K562 (cell line): Measurements from ENCODE around the gene WDR45. TPM values are rescaled to one million over a fixed set of nuclear protein-coding genes. Genes with fewer than 3 reads are reported as not detected.

Experiments used
- ATAC-seq: fragments of 200-7000 bp; cut with Tn5 transposase; 3 replicates; pipeline ENCODE4 v1.9.1; 2020; ENCODE audit warnings: moderate library complexity
- BruUV-seq: library from RNA; stranded (reverse); fragments of 400-500 nt; replicated peaks from 2 replicates; lab custom pipeline; 2021; lab: Mats Ljungman, UMichigan
- CTCF ChIA-PET: fragments of 300-600 bp; formaldehyde crosslinking; extraction: SDS; loops from one replicate; lab custom pipeline; 2021; ENCODE audit warnings: low intra/inter-chr PET ratio; lab: Yijun Ruan, JAX
- POLR2A ChIA-PET: fragments of 300-600, 350-650 bp; sonication (Branson Sonifier 250); formaldehyde crosslinking; extraction: SDS; loops from one replicate; lab custom pipeline; 2021; ENCODE audit warnings: antibody characterized with exemption, inconsistent platforms; lab: Yijun Ruan, JAX
- DNase-seq, 4 experiments: peaks; one replicate each; pipeline versions ENCODE4 v3.0.0 to v3.0.0-alpha.2; 2011 to 2018; ENCODE audit warnings: low spot score in 3 of 4, mixed read lengths in 3 of 4; ENCODE audit errors: extremely low read depth in 1 of 4
- FAIRE-seq: peaks from 2 replicates; lab custom pipeline; 2011; peaks lifted over from hg19 to GRCh38; lab: Jason Lieb, UNC
- H2AFZ ChIP-seq: 2 replicates; pipeline ENCODE4 v1.6.0; 2011; ENCODE audit warnings: low read depth, low read length, control low read depth, inconsistent platforms
- H3K27ac ChIP-seq: fragments of 200-600 bp; 3 replicates; pipeline ENCODE4 v1.8.0; 2011; ENCODE audit warnings: low read depth, mild to moderate bottlenecking, control low read depth, inconsistent platforms, low read length, moderate library complexity, mixed read lengths; ENCODE audit errors: extremely low read depth
- H3K27me3 ChIP-seq, 2 experiments: fragments of 300-600 bp in 1 of 2; 2 replicates in 1 of 2; 3 replicates in 1 of 2; pipeline versions ENCODE4 v1.6.0 to v1.8.0; 2011; ENCODE audit warnings: inconsistent platforms in 2 of 2, low read length in 2 of 2, mild to moderate bottlenecking in 1 of 2, mixed read lengths in 1 of 2, moderate library complexity in 1 of 2; ENCODE audit not compliant: control insufficient read depth in 2 of 2, insufficient read depth in 2 of 2
- H3K36me3 ChIP-seq: fragments of 300-600 bp; 3 replicates; pipeline ENCODE4 v1.8.0; 2011; ENCODE audit warnings: mild to moderate bottlenecking, low read length, inconsistent platforms; ENCODE audit not compliant: control insufficient read depth, insufficient read depth
- H3K4me1 ChIP-seq, 2 experiments: fragments of 200-600 bp in 1 of 2; replicated peaks in 1 of 2; 2 replicates in 1 of 2; 3 replicates in 1 of 2; pipeline versions ENCODE4 v1.5.1 to v1.8.0; 2011; ENCODE audit warnings: inconsistent platforms in 2 of 2, low read length in 2 of 2, mild to moderate bottlenecking in 1 of 2, mixed read lengths in 1 of 2, moderate library complexity in 1 of 2; ENCODE audit not compliant: control insufficient read depth in 2 of 2, insufficient read depth in 2 of 2
- H3K4me2 ChIP-seq: 2 replicates; pipeline ENCODE4 v1.6.1; 2011; ENCODE audit warnings: low read length, control low read depth, inconsistent platforms, mixed read lengths; ENCODE audit not compliant: insufficient read depth
- H3K4me3 ChIP-seq: fragments of 200-600 bp; sonication (generic), shearing (Covaris generic); 2 replicates; pipeline ENCODE4 v1.5.1; 2016; ENCODE audit warnings: control low read depth, inconsistent platforms
- H3K79me2 ChIP-seq: fragments of 200-600 bp; 3 replicates; pipeline ENCODE4 v1.8.0; 2011; ENCODE audit warnings: low read length, inconsistent platforms; ENCODE audit not compliant: control insufficient read depth, insufficient read depth
- H3K9ac ChIP-seq, 2 experiments: 2 replicates each; pipeline versions ENCODE4 v1.6.0 to v1.6.1; 2011; ENCODE audit warnings: low read depth in 2 of 2, low read length in 2 of 2, control low read depth in 1 of 2, inconsistent platforms in 1 of 2, mild to moderate bottlenecking in 1 of 2, mixed read lengths in 1 of 2; ENCODE audit not compliant: insufficient read depth in 1 of 2
- H3K9me1 ChIP-seq: one replicate; pipeline ENCODE4 v1.6.0; 2011; ENCODE audit warnings: inconsistent platforms, mild to moderate bottlenecking, low read length, moderate library complexity; ENCODE audit not compliant: control insufficient read depth, insufficient read depth
- H3K9me3 ChIP-seq: replicated peaks from 2 replicates; pipeline ENCODE4 v1.5.1; 2011; ENCODE audit warnings: low read depth, low read length, inconsistent platforms; ENCODE audit not compliant: control insufficient read depth, insufficient read depth
- H4K20me1 ChIP-seq: replicated peaks from 2 replicates; pipeline ENCODE4 v1.6.1; 2011; ENCODE audit warnings: low read length, inconsistent platforms, mixed read lengths; ENCODE audit not compliant: control insufficient read depth, insufficient read depth
- BCOR ChIP-seq: fragments of 450-650 bp; IDR thresholded peaks from 2 replicates; pipeline ENCODE4 v1.6.1; 2016
- ESRRA ChIP-seq: fragments of 450-650 bp; IDR thresholded peaks from 2 replicates; pipeline ENCODE4 v1.6.1; 2014; ENCODE audit warnings: low read depth, mild to moderate bottlenecking, moderate library complexity, borderline replicate concordance
- NBN ChIP-seq: fragments of 450-650 bp; IDR thresholded peaks from 2 replicates; pipeline ENCODE4 v1.6.1; 2016; ENCODE audit warnings: low read depth, mild to moderate bottlenecking
- PURB ChIP-seq: sonication (generic); formaldehyde crosslinking; IDR thresholded peaks from 2 replicates; pipeline ENCODE4 v1.9.0; 2021; ENCODE audit warnings: low read depth, mild to moderate bottlenecking, missing genetic modification reagents
- RBM25 ChIP-seq: fragments of 200-400 bp; formaldehyde crosslinking; IDR thresholded peaks from 2 replicates; pipeline ENCODE4 v1.6.1; 2018; ENCODE audit warnings: low read length, low read depth, moderate library complexity; ENCODE audit not compliant: severe bottlenecking
- TAF9B ChIP-seq: fragments of 450-650 bp; IDR thresholded peaks from 2 replicates; pipeline ENCODE4 v1.6.1; 2018; ENCODE audit warnings: mild to moderate bottlenecking; ENCODE audit not compliant: partially characterized antibody
- TAL1 ChIP-seq: fragments of 450-650 bp; IDR thresholded peaks from 2 replicates; pipeline ENCODE4 v1.6.1; 2016; ENCODE audit warnings: mild to moderate bottlenecking
- TSC22D4 ChIP-seq: fragments of 450-650 bp; IDR thresholded peaks from 2 replicates; pipeline ENCODE4 v1.6.1; 2016; ENCODE audit warnings: missing genetic modification characterization, missing biosample characterization, control low read depth
- YY1 ChIP-seq, 3 experiments: IDR thresholded peaks; 2 replicates each; pipeline ENCODE4 v1.6.1; 2011; ENCODE audit warnings: low read length in 2 of 3, mild to moderate bottlenecking in 2 of 3, moderate library complexity in 2 of 3, borderline replicate concordance in 1 of 3, control low read depth in 1 of 3, low read depth in 1 of 3; ENCODE audit not compliant: insufficient read depth in 3 of 3, insufficient replicate concordance in 2 of 3, control insufficient read depth in 1 of 3, insufficient read length in 1 of 3; ENCODE audit errors: extremely low read depth in 1 of 3
- ZNF444 ChIP-seq: fragments of 250-450 bp; sonication (Bioruptor Pico); IDR thresholded peaks from 2 replicates; pipeline ENCODE4 v1.4.0; 2020; ENCODE audit warnings: mild to moderate bottlenecking, moderate library complexity
- WGBS: fragments of 100-300 bp; shearing (Covaris generic); methylation state at CpG from one replicate; pipeline ENCODE4 v1.1.6; 2016; ENCODE audit warnings: low coverage, mixed read lengths; ENCODE audit not compliant: insufficient coverage; ENCODE audit errors: missing lambda C conversion rate; 5-methylcytosine and 5-hydroxymethylcytosine counted together
- in situ Hi-C: fragments of 300-500 bp; cut with MboI; formaldehyde crosslinking; loops from 4 replicates; pipeline ENCODE4 v1.15.0; 2018; ENCODE audit warnings: inconsistent platforms, mixed read lengths
- intact Hi-C: fragments of 100-400 bp; cut with micrococcal nuclease; formaldehyde crosslinking; loops from 2 replicates; pipeline ENCODE4 v1.14.2; 2022
- polyA plus RNA-seq, 8 experiments: library from polyadenylated mRNA; depleted of rRNA in 4 of 8; stranded (reverse) in 5 of 8; unstranded in 3 of 8; fragments of >200 nt; fragmentation: Nextera tagmentation in 2 of 8; fragmentation: Illumina TruSeq in 1 of 8; extraction: Ambion mirVana in 2 of 8; extraction: Trizol in 1 of 8; gene quantifications; 2 replicates each; pipeline versions ENCODE4 v1.2.1 to v1.2.3, GENCODE V29; 2011 to 2014; ENCODE audit warnings: inconsistent platforms in 1 of 8, missing spikeins in 1 of 8
- total RNA-seq, 7 experiments: library from RNA; depleted of rRNA in 6 of 7; stranded (reverse); fragments of >200 nt in 6 of 7; fragmentation: Illumina TruSeq in 2 of 7; extraction: Trizol in 2 of 7; gene quantifications; 2 replicates each; pipeline versions ENCODE4 v1.2.1 to v1.2.3, GENCODE V29; 2011 to 2021; ENCODE audit warnings: low replicate concordance in 1 of 7
- TF ChIP-seq, protein P1 (sequence below): fragments of 450-650 bp; formaldehyde crosslinking; IDR thresholded peaks from 2 replicates; pipeline ENCODE4 v1.4.0; 2022; ENCODE audit warnings: missing genetic modification characterization
- TF ChIP-seq, protein P2 (sequence below): fragments of 250-450 bp; sonication (Bioruptor Pico); IDR thresholded peaks from 2 replicates; pipeline ENCODE4 v1.4.0; 2020; ENCODE audit warnings: mild to moderate bottlenecking
- TF ChIP-seq, protein P3 (sequence below): fragments of 450-650 bp; IDR thresholded peaks from 2 replicates; pipeline ENCODE4 v1.7.1; 2018; ENCODE audit warnings: mild to moderate bottlenecking, low read depth; ENCODE audit not compliant: partially characterized antibody

Gene WDR45
- total and polyA plus RNA-seq, 9 of the 15 experiments (the other 6 are each of a cell fraction or from before 2014, with no cell fraction given) = 19.4 to 136 (median 59.7) TPM

GRCh38 chrX:49066278-49066677, 13.4 kb downstream of the WDR45 start:
- Histone ChIP-seq H3K4me2 (no peak overlapping the region), H3K27ac (no peak overlapping the region), H3K9me3 (no peaks in the 10 kb centered on the region), H2AFZ (no peak overlapping the region), H3K27me3 (no peaks in the 10 kb centered on the region), H3K9ac (no peak overlapping the region), H3K4me3 (no peak overlapping the region), H3K79me2 (no peaks in the 10 kb centered on the region), H3K36me3 (no peaks in the 10 kb centered on the region), H4K20me1 (no peaks in the 10 kb centered on the region), H3K4me1 (peaks cover 0 to 30% of the 10 kb centered on the region in 2 experiments; a peak in 3 of 5 replicates), H3K9me1 (no peaks in the 10 kb centered on the region)
- ChIA-PET CTCF (no interaction called here), POLR2A (interaction anchor here (0.8 kb wide), 1 partner anchor 10 kb away, joined by 4 read pairs; no protein-coding TSS in a partner anchor)
- DNase-seq = no peak
- FAIRE-seq = no peak
- TF ChIP-seq YY1 (IDR thresholded peaks at IDR 0.05; ENCODE audit: borderline replicate concordance in 1 of 3, control insufficient read depth in 1 of 3, extremely low read depth in 1 of 3, insufficient read depth in 3 of 3, insufficient read length in 1 of 3, insufficient replicate concordance in 2 of 3, low read depth in 1 of 3, low read length in 2 of 3) (no peak), TSC22D4 (tag) (no peak), PURB (CRISPR knock-in tag) (no peak), ZNF444 (CRISPR knock-in tag) (no peak), TAF9B (no peak), RBM25 (peak; percentile 85), ESRRA (peak; percentile 68; the same call in 1 of the 2 replicates), TAL1 (no peak), BCOR (peak; percentile 55; the same call in 1 of the 2 replicates), NBN (no peak)
- TF ChIP-seq, protein P1, sequence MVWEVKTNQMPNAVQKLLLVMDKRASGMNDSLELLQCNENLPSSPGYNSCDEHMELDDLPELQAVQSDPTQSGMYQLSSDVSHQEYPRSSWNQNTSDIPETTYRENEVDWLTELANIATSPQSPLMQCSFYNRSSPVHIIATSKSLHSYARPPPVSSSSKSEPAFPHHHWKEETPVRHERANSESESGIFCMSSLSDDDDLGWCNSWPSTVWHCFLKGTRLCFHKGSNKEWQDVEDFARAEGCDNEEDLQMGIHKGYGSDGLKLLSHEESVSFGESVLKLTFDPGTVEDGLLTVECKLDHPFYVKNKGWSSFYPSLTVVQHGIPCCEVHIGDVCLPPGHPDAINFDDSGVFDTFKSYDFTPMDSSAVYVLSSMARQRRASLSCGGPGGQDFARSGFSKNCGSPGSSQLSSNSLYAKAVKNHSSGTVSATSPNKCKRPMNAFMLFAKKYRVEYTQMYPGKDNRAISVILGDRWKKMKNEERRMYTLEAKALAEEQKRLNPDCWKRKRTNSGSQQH (CRISPR knock-in tag) = no peak
- TF ChIP-seq, protein P2, sequence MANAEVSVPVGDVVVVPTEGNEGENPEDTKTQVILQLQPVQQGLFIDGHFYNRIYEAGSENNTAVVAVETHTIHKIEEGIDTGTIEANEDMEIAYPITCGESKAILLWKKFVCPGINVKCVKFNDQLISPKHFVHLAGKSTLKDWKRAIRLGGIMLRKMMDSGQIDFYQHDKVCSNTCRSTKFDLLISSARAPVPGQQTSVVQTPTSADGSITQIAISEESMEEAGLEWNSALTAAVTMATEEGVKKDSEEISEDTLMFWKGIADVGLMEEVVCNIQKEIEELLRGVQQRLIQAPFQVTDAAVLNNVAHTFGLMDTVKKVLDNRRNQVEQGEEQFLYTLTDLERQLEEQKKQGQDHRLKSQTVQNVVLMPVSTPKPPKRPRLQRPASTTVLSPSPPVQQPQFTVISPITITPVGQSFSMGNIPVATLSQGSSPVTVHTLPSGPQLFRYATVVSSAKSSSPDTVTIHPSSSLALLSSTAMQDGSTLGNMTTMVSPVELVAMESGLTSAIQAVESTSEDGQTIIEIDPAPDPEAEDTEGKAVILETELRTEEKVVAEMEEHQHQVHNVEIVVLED (CRISPR knock-in tag) = no peak
- TF ChIP-seq, protein P3, sequence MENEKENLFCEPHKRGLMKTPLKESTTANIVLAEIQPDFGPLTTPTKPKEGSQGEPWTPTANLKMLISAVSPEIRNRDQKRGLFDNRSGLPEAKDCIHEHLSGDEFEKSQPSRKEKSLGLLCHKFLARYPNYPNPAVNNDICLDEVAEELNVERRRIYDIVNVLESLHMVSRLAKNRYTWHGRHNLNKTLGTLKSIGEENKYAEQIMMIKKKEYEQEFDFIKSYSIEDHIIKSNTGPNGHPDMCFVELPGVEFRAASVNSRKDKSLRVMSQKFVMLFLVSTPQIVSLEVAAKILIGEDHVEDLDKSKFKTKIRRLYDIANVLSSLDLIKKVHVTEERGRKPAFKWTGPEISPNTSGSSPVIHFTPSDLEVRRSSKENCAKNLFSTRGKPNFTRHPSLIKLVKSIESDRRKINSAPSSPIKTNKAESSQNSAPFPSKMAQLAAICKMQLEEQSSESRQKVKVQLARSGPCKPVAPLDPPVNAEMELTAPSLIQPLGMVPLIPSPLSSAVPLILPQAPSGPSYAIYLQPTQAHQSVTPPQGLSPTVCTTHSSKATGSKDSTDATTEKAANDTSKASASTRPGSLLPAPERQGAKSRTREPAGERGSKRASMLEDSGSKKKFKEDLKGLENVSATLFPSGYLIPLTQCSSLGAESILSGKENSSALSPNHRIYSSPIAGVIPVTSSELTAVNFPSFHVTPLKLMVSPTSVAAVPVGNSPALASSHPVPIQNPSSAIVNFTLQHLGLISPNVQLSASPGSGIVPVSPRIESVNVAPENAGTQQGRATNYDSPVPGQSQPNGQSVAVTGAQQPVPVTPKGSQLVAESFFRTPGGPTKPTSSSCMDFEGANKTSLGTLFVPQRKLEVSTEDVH = no peak
- intact Hi-C loops (no loop called here), in situ Hi-C loops (no loop called here)
- no peak for ATAC-seq
- BruUV-seq = no TSS peak
- 53% methylated on average over 2 of the region's 2 CpGs for whole genome bisulfite sequencing
